H1 (cell line): Measurements from ENCODE around the gene WFIKKN1. TPM values are rescaled to one million over a fixed set of nuclear protein-coding genes. Genes with fewer than 3 reads are reported as not detected.
A peak's percentile ranks its signal among the peaks of the same experiment; 100 is the strongest.

Source experiments
- CTCF ChIA-PET: fragments of 300-600 bp; sonication (Branson Sonifier 250); formaldehyde crosslinking; loops from one replicate; lab custom pipeline; 2021; ENCODE audit not compliant: partially characterized antibody; lab: Charles Lee
- POLR2A ChIA-PET: fragments of 300-600 bp; sonication (Branson Sonifier 250); formaldehyde crosslinking; loops from one replicate; lab custom pipeline; 2021; ENCODE audit warnings: inconsistent platforms; ENCODE audit not compliant: partially characterized antibody; lab: Charles Lee
- DNase-seq, 2 experiments: peaks; one replicate each; pipeline versions ENCODE4 v3.0.0 to v3.0.0-alpha.2; 2010 to 2022; ENCODE audit warnings: low spot score in 2 of 2, low read depth in 1 of 2, mixed read lengths in 1 of 2
- FAIRE-seq: peaks from 2 replicates; lab custom pipeline; 2011; peaks lifted over from hg19 to GRCh38; lab: Jason Lieb, UNC
- H2AFZ ChIP-seq: 2 replicates; pipeline ENCODE4 v1.8.1; 2012; ENCODE audit warnings: low read length, inconsistent platforms
- H2AK5ac ChIP-seq: 2 replicates; pipeline ENCODE4 v1.6.1; 2013; ENCODE audit warnings: low read depth, low read length
- H2BK120ac ChIP-seq: replicated peaks from 2 replicates; pipeline ENCODE3; 2013; ENCODE audit warnings: low read depth, low read length, inconsistent platforms
- H2BK12ac ChIP-seq: 2 replicates; pipeline ENCODE4 v1.6.1; 2013; ENCODE audit warnings: low read depth, low read length
- H2BK15ac ChIP-seq: 2 replicates; pipeline ENCODE4 v1.6.1; 2013; ENCODE audit warnings: low read length
- H2BK20ac ChIP-seq: 2 replicates; pipeline ENCODE4 v1.6.1; 2013; ENCODE audit warnings: low read length
- H2BK5ac ChIP-seq: 2 replicates; pipeline ENCODE4 v1.6.1; 2013; ENCODE audit warnings: low read depth, low read length
- H3K14ac ChIP-seq: 2 replicates; pipeline ENCODE4 v1.6.1; 2013; ENCODE audit warnings: inconsistent platforms; ENCODE audit not compliant: insufficient read length
- H3K18ac ChIP-seq: 2 replicates; pipeline ENCODE4 v1.6.1; 2013; ENCODE audit warnings: low read length; ENCODE audit errors: extremely low read depth
- H3K23ac ChIP-seq: 2 replicates; pipeline ENCODE4 v1.6.1; 2013; ENCODE audit warnings: inconsistent platforms; ENCODE audit not compliant: insufficient read length
- H3K23me2 ChIP-seq: 2 replicates; pipeline ENCODE4 v1.6.1; 2013; ENCODE audit warnings: low read depth, low read length
- H3K27ac ChIP-seq: 2 replicates; pipeline ENCODE4 v1.6.1; 2011; ENCODE audit warnings: low read depth, low read length, inconsistent platforms
- H3K27me3 ChIP-seq, 4 experiments: replicated peaks in 1 of 4; 1 replicate in 1 of 4; 2 replicates in 3 of 4; pipeline versions ENCODE4 v1.6.1 to v1.8.1; 2011 to 2013; ENCODE audit warnings: low read length in 3 of 4, mild to moderate bottlenecking in 3 of 4, inconsistent platforms in 2 of 4, mixed read lengths in 2 of 4, moderate library complexity in 1 of 4; ENCODE audit not compliant: control insufficient read depth in 3 of 4, insufficient read depth in 3 of 4; ENCODE audit errors: extremely low read depth in 1 of 4
- H3K36me3 ChIP-seq, 4 experiments: 2 replicates each; pipeline versions ENCODE4 v1.6.1 to v1.8.1; 2011 to 2013; ENCODE audit warnings: mild to moderate bottlenecking in 4 of 4, low read length in 3 of 4, moderate library complexity in 2 of 4, control low read depth in 1 of 4, inconsistent platforms in 1 of 4; ENCODE audit not compliant: insufficient read depth in 4 of 4, control insufficient read depth in 2 of 4
- H3K4ac ChIP-seq: replicated peaks from 2 replicates; pipeline ENCODE3; 2013; ENCODE audit warnings: low read length, low read depth, mixed read lengths, inconsistent platforms; ENCODE audit not compliant: insufficient read length
- H3K4me1 ChIP-seq, 4 experiments: replicated peaks in 1 of 4; 1 replicate in 1 of 4; 2 replicates in 3 of 4; pipeline versions ENCODE4 v1.6.1 to v1.8.1; 2011 to 2013; ENCODE audit warnings: low read length in 3 of 4, inconsistent platforms in 2 of 4, mixed read lengths in 1 of 4; ENCODE audit not compliant: insufficient read depth in 4 of 4, control insufficient read depth in 3 of 4
- H3K4me2 ChIP-seq, 2 experiments: 2 replicates each; pipeline versions ENCODE4 v1.6.1 to v1.8.1; 2011 to 2013; ENCODE audit warnings: low read depth in 2 of 2, low read length in 2 of 2, control low read depth in 1 of 2, inconsistent platforms in 1 of 2, mild to moderate bottlenecking in 1 of 2; ENCODE audit not compliant: insufficient read depth in 1 of 2
- H3K4me3 ChIP-seq, 4 experiments: fragments of 200-600, 300-600 bp in 1 of 4; sonication (generic), shearing (Covaris generic), sonication (Bioruptor Twin) in 1 of 4; 2 replicates each; pipeline versions ENCODE4 v1.5.1 to v1.8.1; 2011 to 2016; ENCODE audit warnings: low read length in 4 of 4, low read depth in 3 of 4, control low read depth in 2 of 4, inconsistent platforms in 2 of 4, mild to moderate bottlenecking in 2 of 4, mixed read lengths in 1 of 4, moderate library complexity in 1 of 4; ENCODE audit not compliant: insufficient read depth in 2 of 4; ENCODE audit errors: extremely low read depth in 1 of 4
- H3K56ac ChIP-seq: replicated peaks from 2 replicates; pipeline ENCODE3; 2013; ENCODE audit warnings: low read depth, mild to moderate bottlenecking, mixed read lengths, low read length, inconsistent platforms; ENCODE audit not compliant: insufficient read length
- H3K79me1 ChIP-seq: 2 replicates; pipeline ENCODE4 v1.6.1; 2013; ENCODE audit warnings: low read depth, low read length, control low read depth
- H3K79me2 ChIP-seq, 2 experiments: 2 replicates each; pipeline versions ENCODE4 v1.6.1 to v1.8.1; 2012 to 2013; ENCODE audit warnings: low read length in 2 of 2, mild to moderate bottlenecking in 2 of 2, inconsistent platforms in 1 of 2; ENCODE audit not compliant: insufficient read depth in 2 of 2, control insufficient read depth in 1 of 2
- H3K9ac ChIP-seq, 4 experiments: replicated peaks in 1 of 4; 1 replicate in 1 of 4; 2 replicates in 3 of 4; pipeline versions ENCODE4 v1.6.1 to v1.8.1; 2011 to 2013; ENCODE audit warnings: low read depth in 3 of 4, low read length in 3 of 4, control low read depth in 2 of 4, mild to moderate bottlenecking in 2 of 4, moderate library complexity in 2 of 4, inconsistent platforms in 1 of 4; ENCODE audit errors: extremely low read depth in 1 of 4
- H3K9me3 ChIP-seq, 2 experiments: 2 replicates each; pipeline versions ENCODE4 v1.6.1 to v1.8.1; 2012 to 2013; ENCODE audit warnings: mild to moderate bottlenecking in 2 of 2, moderate library complexity in 2 of 2, control low read depth in 1 of 2, inconsistent platforms in 1 of 2, low read depth in 1 of 2, low read length in 1 of 2, mixed read lengths in 1 of 2; ENCODE audit not compliant: insufficient read depth in 2 of 2
- H4K20me1 ChIP-seq, 2 experiments: replicated peaks in 1 of 2; 2 replicates each; pipeline versions ENCODE3 to v1.8.1; 2011 to 2013; ENCODE audit warnings: inconsistent platforms in 2 of 2, low read length in 2 of 2, mild to moderate bottlenecking in 1 of 2; ENCODE audit not compliant: insufficient read depth in 2 of 2, control insufficient read depth in 1 of 2
- H4K5ac ChIP-seq: 2 replicates; pipeline ENCODE4 v1.6.1; 2013; ENCODE audit warnings: low read length, low read depth, mixed read lengths, inconsistent platforms; ENCODE audit not compliant: insufficient read length
- H4K8ac ChIP-seq: 2 replicates; pipeline ENCODE4 v1.8.0; 2013; ENCODE audit warnings: mild to moderate bottlenecking, moderate library complexity, low read length, inconsistent platforms; ENCODE audit not compliant: insufficient read depth; ENCODE audit errors: extremely low read depth
- H4K91ac ChIP-seq: replicated peaks from 2 replicates; pipeline ENCODE3; 2013; ENCODE audit warnings: low read length, mixed read lengths, inconsistent platforms; ENCODE audit not compliant: insufficient read length
- CTBP2 ChIP-seq: IDR thresholded peaks from 2 replicates; pipeline ENCODE4 v1.7.0; 2011; ENCODE audit warnings: borderline replicate concordance, mild to moderate bottlenecking, moderate library complexity, mixed read lengths, low read length; ENCODE audit not compliant: insufficient read depth, insufficient read length
- E2F6 ChIP-seq: IDR thresholded peaks from 2 replicates; pipeline ENCODE4 v1.6.1; 2012; ENCODE audit warnings: inconsistent platforms
- SAP30 ChIP-seq: fragments of 300-600 bp; sonication (generic); IDR thresholded peaks from 2 replicates; pipeline ENCODE4 v1.7.1; 2012; ENCODE audit warnings: low read length, moderate library complexity, mild to moderate bottlenecking, inconsistent platforms; ENCODE audit not compliant: insufficient read depth, insufficient replicate concordance
- SIX5 ChIP-seq: IDR thresholded peaks from 2 replicates; pipeline ENCODE4 v1.6.1; 2011; ENCODE audit warnings: mild to moderate bottlenecking, low read depth, low read length
- TCF12 ChIP-seq: IDR thresholded peaks from 2 replicates; pipeline ENCODE4 v1.6.1; 2011; ENCODE audit warnings: low read depth, mild to moderate bottlenecking, low read length
- WGBS, 2 experiments: shearing (Covaris generic) in 1 of 2; methylation state at CpG; one replicate each; pipeline versions ENCODE4 v1.1.6 to v1.1.7; 2013 to 2015; ENCODE audit warnings: low lambda C conversion rate in 2 of 2, mixed read lengths in 2 of 2, inconsistent platforms in 1 of 2, low coverage in 1 of 2, missing lambda C conversion rate in 1 of 2; ENCODE audit not compliant: insufficient replicate concordance in 2 of 2, insufficient coverage in 1 of 2, insufficient read length in 1 of 2; ENCODE audit errors: extremely low coverage in 1 of 2, missing lambda C conversion rate in 1 of 2; 5-methylcytosine and 5-hydroxymethylcytosine counted together
- polyA plus RNA-seq, 7 experiments: library from polyadenylated mRNA; depleted of rRNA in 3 of 7; stranded (reverse) in 5 of 7; unstranded in 2 of 7; fragments of >200 nt in 5 of 7; fragments of 200-250 nt in 2 of 7; gene quantifications; 1 replicate in 5 of 7; 2 replicates in 1 of 7; 4 replicates in 1 of 7; pipeline versions ENCODE4 v1.2.1 to v1.2.3, GENCODE V29; 2011 to 2013; ENCODE audit warnings: missing spikeins in 2 of 7, mixed read lengths in 2 of 7
- total RNA-seq: library from RNA; stranded (reverse); fragmentation: NEBNext Ultra II Directional; extraction: Animal tissue kit (Norgen Biotek cat#: 25700); gene quantifications from 2 replicates; pipeline ENCODE4 v1.2.1, GENCODE V29; 2021

Gene WFIKKN1
- total and polyA plus RNA-seq, 2 of the 8 experiments (the other 6 are each of a cell fraction or from before 2014, with no cell fraction given) = 11.4 to 15.8 TPM

GRCh38 chr16:638836-639235 is 8.1 kb downstream of the WFIKKN1 start:
- H3K27me3 ChIP-seq = peaks cover 0 to 5% (median 1%) of the 10 kb centered on the region in 4 experiments; a peak in 2 of 7 replicates
- H3K4me3 ChIP-seq = no peak overlapping the region
- peaks cover 3 to 5% of the 10 kb centered on the region in 2 experiments for H4K20me1 ChIP-seq
- no peaks in the 10 kb centered on the region for H3K9me3 ChIP-seq
- FAIRE-seq = no peak
- H2BK12ac ChIP-seq = no peak overlapping the region; the same call in 1 of the 2 replicates
- CTCF ChIA-PET = interaction anchor here (0.7 to 1.8 kb wide), 5 partner anchors 9 to 118 kb away, joined by 3 to 24 read pairs (median 4); partner anchors contain the start of gene WDR90
- WGBS, 2 experiments = 93% methylated on average over 9 of the region's 9 CpGs; no CpG with 5 or more reads in 1 of the 2 experiments
- H2BK5ac ChIP-seq = peak overlapping the region; percentile 30; the same call in 1 of the 2 replicates
- H3K23me2 ChIP-seq = peaks cover 13% of the 10 kb centered on the region; the same call in 1 of the 2 replicates
- DNase-seq = no peak
- peaks cover 0 to 36% (median 24%) of the 10 kb centered on the region in 4 experiments; a peak in 6 of 7 replicates for H3K4me1 ChIP-seq
- H3K4ac ChIP-seq = no peak overlapping the region
- TF ChIP-seq CTBP2 (no peak), E2F6 (no peak), TCF12 (no peak), SAP30 (no peak), SIX5 (no peak)
- TF ChIP-seq, all 59 proteins: peak for 0
- H3K56ac ChIP-seq = no peak overlapping the region
- no peak overlapping the region for H3K27ac ChIP-seq
- H3K23ac ChIP-seq = no peak overlapping the region
- no peak overlapping the region for H3K14ac ChIP-seq
- peaks cover 0 to 6% (median 2%) of the 10 kb centered on the region in 4 experiments; a peak in 2 of 8 replicates for H3K36me3 ChIP-seq
- H2BK15ac ChIP-seq = 0 out of 2 replicates have a peak overlapping the region, but pooled peaks have one; percentile 46
- H4K91ac ChIP-seq = peak overlapping the region; percentile 22
- peak overlapping the region; percentile 78 for H3K18ac ChIP-seq
- H3K79me1 ChIP-seq = no peaks in the 10 kb centered on the region; the same call in 1 of the 2 replicates
- no peak overlapping the region for H2BK120ac ChIP-seq
- no peak overlapping the region for H3K9ac ChIP-seq
- peaks cover 0 to 8% of the 10 kb centered on the region in 2 experiments; a peak in 1 of 4 replicates for H3K79me2 ChIP-seq
- no peak overlapping the region; the same call in 1 of the 2 replicates for H4K8ac ChIP-seq
- no peak overlapping the region for H2AFZ ChIP-seq
- peak overlapping the region in 1 of 2 experiments; percentile 62; a peak in 1 of 4 replicates for H3K4me2 ChIP-seq
- no peak overlapping the region for H2AK5ac ChIP-seq
- H4K5ac ChIP-seq = peak overlapping the region; percentile 29
- H2BK20ac ChIP-seq = no peak overlapping the region
- POLR2A ChIA-PET = interaction anchor here (0.7 to 2.6 kb wide), 9 partner anchors 8 to 239 kb away, joined by 3 to 10 read pairs (median 4); partner anchors contain the start of genes RHBDL1, WDR90 and WFIKKN1
